IPS-NIHi11 (cell line): ENCODE measurements around the gene SKP1.
"Not testable (repeated sequence)": the region's sequence is repeated elsewhere in the genome, so short reads cannot be mapped to it uniquely, and the experiment has no call there.

Source experiments
- DNase-seq: peaks from one replicate; pipeline ENCODE4 v3.0.0; 2012; ENCODE audit warnings: mixed read lengths, low spot score

Gene SKP1

DNA sequence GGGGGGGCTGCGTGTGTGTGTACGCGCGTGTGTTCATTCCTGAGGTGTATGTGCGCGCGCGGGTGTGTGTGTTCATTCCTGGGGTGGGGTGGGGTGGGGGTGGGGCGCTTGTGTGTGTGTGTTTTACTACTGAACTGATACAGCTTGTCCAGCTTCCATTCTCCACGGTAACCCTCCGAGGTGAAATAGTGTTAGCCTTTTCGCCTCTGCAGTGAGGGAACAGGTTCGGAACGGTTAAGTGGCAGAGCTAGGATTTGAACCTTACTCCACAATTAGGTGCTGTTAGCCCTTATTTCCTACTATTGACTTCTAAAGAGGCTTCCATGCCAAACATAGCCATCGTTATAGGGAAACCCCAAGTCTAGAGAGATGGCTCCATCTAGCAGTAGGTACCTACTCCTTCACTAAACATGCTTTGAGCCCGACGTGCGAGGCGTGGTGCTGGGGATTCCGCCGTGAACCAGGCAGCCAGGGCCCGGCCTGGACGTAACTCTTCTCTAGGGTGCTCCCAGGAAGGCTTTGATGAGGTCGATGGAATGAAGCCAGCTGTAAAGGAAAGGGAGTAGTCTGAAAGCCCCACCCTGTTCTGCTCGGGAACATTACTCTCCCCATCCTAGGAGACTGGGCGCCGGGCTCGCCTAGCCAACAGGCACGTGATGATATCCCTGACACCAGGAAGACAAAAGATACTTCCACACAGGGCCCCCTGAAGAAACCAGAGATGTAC, 782 bp upstream of the SKP1 start:
- peak; percentile 9 for DNase-seq

GRCh38 chr5:134175921-134176510, 734 bp downstream of the SKP1 start:
- DNase-seq = peak; percentile 44

DNA sequence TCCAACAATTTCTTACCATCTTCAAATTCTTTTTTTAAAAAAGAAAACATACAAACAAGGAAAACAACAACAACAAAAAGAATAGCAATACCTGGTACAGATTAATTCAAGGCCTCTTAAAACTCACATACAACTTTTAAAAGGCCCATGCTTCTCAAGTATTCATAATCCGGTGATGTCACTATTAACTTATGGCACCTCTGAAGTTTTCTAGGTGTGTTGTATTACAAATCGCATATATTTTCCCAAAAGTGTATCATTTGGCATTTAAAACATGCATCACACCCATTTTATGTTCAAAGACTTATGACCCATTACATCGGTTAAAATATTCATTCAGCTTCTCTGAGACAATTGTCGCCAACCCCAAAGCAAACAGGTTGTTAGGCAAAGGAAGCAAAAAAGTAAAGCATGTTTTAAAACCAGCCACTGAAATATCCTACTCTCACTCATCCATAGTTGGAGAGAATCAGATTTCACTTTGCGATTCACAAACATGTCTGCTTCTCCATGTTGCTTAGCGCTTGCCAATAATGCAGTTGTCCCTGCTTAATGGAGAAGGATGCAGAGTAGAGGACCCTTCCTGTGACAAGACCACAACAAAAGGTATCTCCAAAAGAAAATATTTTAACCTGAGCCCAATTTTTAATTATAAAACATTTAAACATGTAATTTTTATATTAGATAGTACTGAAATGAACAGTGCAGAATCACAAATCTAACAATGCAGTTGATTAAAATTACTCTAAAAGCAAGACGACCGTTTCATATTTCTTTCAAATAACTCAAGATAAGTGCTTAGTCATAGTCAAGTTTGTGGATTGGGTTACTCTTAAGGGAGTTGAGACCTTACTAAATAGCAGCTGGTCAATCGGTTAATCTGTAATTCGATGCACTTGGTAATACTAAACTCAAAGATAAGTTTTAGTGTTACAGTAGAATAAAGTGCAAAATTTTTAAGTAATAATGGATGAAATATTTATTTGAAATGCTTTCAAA, 1.6 kb downstream of the SKP1 start:
- peak; percentile 26 for DNase-seq

DNA sequence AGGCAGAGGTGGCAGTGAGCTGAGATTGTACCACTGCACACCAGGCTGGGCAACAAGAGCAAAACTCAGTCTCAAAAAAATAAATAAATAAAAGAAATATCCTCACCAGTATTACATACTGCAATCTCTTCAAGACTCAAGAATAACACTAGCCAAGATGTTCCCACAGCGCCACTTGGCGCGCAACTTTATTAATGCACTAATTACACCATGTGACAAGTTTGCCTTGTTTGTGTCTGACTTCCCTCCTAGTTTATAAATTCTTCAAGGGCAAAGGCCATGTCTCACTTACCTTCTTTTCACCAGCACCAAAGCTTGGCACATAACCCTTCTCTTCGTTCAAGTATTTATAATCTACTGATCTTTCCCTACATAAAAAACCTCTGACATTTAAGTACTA, 4.8 kb downstream of the SKP1 start:
- no peak for DNase-seq

- no peak for DNase-seq
Measured at GRCh38 chr5:134162592-134162991, 14.2 kb downstream of the SKP1 start.

- no peak for DNase-seq
Measured at GRCh38 chr5:134161513-134162395, 15.0 kb downstream of the SKP1 start.

DNA sequence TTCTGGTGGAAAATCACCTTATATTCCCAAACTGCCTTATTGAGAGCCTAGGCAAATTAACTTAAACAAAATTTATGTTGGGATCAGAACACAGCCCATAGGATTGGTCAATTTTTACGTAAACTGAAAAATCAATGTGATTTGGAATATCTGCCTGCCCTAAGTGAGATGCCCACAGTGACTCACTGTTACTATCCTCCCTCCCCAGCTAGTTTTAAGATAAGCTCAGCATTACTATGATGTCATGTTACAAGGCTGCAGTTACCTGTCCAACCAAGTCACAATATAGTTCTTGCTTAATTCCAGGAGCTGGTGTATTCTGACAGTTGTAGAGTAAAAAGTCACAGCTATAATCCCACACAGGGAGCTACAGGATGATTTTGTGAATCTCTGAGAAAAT, 23.1 kb downstream of the SKP1 start:
- no peak for DNase-seq

DNA sequence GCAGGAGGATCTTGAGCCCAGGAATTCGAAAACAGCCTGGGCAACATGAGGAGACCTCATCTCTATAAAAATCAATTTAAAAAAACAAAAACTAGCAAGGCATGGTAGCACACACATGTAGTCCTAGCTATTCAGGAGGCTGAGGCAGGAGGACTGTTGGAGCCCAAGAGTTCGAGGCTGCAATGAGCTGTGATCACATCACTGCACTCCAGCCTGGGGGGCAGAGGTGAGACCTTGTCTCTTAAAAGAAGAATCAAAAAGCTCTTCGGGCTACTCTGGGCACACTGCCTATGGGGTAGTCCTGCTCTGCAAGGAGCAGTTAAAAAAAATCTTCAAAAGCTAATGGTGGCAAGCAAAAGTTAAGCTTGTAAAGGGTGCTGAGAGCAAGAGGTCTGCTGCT, 23.5 kb downstream of the SKP1 start:
- DNase-seq = no peak

GRCh38 chr5:134152173-134152832, 24.4 kb downstream of the SKP1 start:
- DNase-seq = not testable (repeated sequence)

DNA sequence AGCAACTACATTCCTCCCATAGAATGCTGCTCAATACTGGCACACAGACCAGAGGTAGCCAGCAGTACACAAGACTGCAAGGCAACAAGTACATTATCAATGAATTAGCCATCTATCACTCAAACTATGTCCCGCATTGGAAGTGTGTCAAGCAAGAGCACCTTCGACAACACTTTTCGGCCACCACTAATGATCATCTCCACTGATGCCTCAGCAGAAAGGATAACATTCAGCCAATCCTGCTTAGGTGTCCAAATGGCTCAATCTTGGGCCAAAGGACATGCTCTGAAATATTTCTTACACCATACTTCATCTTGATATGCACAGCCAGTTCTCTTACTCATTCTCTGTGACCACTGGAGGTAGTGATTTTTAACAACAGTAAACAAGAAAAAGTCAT, 25.0 kb downstream of the SKP1 start:
- DNase-seq = no peak

DNA sequence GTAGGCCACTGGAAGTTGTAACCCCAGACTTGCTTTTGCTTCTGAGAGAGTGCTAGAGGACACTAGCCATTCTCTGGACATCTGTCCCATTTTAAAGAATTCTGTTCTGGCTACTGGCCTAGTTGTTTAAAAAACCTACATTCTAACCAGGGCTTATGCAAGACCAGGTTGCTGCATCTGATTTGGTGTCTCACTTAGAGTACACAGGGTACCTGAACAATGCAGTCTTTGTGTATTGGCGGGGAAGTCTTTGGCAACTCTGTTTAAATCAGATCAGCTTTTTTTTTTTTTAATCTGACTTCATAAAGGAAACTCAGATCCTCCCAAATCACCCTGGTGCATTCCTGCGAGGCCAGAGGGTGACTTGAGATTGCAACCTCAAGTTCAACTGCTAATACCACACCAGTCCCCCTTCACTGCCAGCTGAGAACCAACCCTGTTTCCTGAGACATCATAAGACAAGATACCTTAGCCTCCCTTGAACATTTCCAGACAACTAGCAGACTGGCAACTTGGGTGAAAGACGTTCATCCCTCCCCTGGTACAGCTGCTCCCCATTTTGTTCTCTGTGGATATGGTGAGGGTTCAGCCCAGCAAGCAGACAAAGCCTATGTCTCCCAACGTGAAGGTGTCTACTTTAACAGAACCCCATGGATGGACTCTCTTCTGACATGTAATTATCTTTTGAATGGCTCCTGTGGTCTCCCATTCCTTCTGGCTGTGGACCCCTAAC, 27.0 kb downstream of the SKP1 start:
- no peak for DNase-seq

GRCh38 chr5:134148986-134149539, 27.7 kb downstream of the SKP1 start:
- DNase-seq = no peak

- DNase-seq = no peak
Measured at GRCh38 chr5:134148316-134148715, 28.4 kb downstream of the SKP1 start.

DNA sequence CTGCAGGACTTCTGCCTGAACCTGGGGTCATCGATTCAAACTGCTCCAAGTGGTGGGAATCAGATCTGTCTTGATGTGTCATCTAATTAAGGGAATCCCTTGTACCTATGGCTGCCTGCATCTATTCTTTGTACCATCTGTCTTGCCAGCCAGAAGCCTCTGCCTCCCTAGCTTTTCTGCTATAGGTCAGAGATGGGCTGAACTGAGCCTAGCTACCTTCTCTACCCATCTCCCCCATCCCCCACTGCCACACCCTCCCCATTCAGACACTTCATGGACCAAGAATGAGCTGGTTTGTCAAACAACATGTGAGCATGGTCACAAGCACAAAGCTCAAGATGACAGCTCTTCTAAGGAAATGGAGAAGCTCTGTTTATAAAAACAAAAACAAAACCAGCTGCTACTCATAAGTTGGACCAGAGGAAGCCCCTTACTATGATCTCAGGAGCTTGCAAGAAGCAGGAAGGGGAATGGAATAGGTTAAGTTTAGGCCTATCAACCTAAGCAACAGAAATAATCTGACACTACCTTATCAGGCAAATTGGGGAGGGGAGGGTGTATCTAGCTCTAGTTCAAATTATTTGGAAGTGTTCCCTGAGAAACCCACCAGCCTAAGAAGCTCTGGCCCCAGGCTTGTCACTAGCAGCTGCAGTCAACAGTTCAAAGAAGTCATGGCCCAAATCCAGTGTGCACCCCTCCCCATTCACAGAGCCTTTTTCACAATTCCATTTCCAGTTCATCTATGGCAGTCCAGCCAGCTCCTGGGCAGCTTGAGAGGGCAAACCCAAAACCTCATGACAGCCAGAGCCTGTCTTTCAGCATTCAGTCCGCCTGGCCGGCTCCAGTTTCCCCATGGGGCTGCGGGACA, 29.9 kb downstream of the SKP1 start:
- DNase-seq = no peak

DNA sequence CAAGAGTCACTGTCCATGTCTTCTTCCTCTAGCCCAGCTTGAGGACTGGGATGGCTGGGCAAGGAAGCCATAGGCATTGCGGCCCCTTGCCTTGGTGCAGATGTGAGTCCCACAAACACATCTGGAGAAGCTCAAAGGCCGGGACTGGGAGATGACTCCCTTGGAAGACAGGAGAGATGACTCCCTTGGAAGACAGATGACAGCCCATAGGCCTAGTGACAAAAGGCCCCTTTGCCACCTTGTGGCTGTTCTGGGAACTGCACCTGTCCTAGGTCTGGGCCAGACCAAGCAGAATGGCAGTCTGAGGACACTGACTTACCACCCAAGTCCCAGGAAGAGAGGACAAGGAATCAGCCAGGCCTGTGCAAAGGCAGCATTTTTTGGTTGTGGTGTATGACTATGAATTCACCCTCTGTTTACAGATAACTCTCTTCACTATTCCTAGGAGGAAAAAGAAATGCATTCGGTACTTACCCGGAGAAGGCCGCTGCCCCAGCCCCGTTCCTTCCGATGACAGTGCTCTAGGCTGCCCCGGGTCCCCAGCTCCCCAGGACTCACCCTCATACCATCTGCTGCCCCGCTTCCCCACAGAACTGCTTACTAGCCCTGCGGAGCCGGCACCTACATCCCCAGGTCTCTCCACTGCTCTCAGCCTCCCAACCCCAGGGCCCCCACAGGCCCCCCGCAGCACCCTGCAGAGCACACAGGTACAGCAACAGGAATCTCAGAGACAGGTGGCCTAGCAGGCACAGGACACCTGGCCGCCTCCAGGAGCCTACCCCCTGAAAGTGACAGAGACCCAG, 30.8 kb downstream of the SKP1 start:
- DNase-seq = peak; percentile 79

- no peak for DNase-seq
Measured at GRCh38 chr5:134145041-134145757, 31.6 kb downstream of the SKP1 start.
